G401 (cell line): ENCODE results near the gene KATNB1. TPM values are rescaled to one million over a fixed set of nuclear protein-coding genes. Genes with fewer than 3 reads are reported as not detected.

Experiments used
- DNase-seq: peaks from one replicate; pipeline ENCODE4 v3.0.0-alpha.2; 2015; ENCODE audit warnings: low spot score
- in situ Hi-C: cut with HindIII; loops from 2 replicates; pipeline ENCODE4 v1.10.0; 2016; ENCODE audit warnings: low sequenced_read_pairs, mixed read lengths
- total RNA-seq: library from RNA; depleted of rRNA; stranded (reverse); fragments of >200 nt; shearing (Covaris generic); gene quantifications from 2 replicates; pipeline ENCODE4 v1.2.3, GENCODE V29; 2014; rRNA removed

The KATNB1 gene
- 46.6 and 55.6 TPM in 2 replicates for total RNA-seq

DNA sequence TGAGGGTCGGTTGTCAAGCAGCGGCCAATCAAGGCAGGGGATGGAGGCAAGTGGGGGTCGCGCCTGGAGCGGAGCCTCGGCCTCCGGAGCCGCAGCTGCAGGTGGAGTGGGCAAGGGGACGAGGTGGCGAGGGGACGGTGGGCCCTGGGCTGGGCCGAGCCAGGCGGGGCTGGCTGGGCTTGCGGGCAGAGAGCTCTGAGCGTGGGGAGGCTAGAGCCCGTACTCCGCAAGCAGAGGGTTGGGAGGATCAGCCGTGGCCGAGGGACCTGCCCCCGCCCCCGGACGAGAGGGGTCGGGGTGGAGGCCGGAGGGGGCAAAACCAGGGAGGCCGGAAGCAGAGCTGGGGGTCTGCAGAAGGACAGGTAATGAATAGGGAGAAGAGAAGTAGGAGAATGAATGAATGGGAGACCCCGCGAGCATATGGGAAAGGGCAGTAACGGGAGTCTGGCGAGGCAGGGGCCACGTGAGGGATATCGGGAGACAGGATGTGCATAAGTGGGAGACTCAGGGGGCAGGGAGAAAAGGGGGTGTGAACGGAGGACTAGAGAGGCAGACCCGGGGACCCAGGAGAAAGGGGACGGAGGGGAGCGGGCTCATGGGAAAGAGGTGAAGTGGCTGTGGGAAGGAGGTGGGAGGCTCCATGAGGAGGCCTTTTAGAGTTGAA is at the start of gene KATNB1:
Gene KATNB1, plus strand, starts transcription at position 16 of the 664 bp plus-strand sequence. CDS start 1,474 bp downstream, outside the sequence.
- peak; percentile 21 for DNase-seq
- in situ Hi-C loops: no loop called here

DNA sequence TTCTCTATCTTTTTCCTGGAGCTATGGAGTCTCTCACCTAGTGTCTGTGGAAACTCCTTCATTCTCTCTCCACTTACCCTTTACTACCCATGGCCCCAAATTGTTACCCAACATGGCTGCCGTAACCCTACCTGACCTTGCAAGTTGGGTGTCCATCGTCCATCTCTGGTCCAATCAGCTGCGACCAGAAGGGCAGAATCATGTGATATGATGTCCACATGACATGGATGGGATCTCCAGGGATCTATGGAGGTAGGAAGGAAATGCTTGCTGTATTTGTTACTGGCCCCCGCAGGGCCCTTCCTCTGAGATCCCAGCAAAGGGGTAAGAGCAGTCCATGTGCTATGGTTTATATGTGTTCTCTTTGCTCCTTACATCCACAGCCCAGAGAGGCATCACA is 49.0 kb upstream of the KATNB1 start:
- DNase-seq: no peak
- in situ Hi-C loops: no loop called here

- DNase-seq: no peak
- in situ Hi-C loops: no loop called here
Measured at GRCh38 chr16:57687363-57687929, 48.1 kb upstream of the KATNB1 start.

DNA sequence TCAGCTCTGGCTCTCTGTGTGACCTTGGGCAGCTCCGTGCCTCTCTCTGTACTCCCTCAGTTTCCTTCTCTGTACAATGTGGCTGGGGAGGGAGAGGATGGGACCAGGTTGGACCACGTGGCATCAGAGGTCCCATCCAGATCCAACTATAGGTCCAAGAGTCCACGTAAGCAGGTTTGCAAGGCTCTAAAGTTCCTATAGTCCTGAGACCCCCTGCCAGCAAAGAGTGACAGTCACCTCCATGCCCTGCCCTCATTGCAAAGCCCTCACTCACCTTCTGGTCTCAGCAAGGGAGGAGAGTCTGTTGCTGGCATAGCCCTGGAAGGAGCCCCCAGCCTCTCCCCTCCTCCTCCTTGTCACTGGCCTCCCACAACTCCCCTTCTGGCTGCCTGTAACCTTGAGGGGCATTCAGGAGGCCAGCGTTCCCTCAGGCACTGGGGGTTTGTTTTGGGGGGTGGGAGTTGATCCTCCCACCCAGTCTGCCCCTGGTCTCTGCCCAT is 47.0 kb upstream of the KATNB1 start:
- in situ Hi-C loops: no loop called here

DNA sequence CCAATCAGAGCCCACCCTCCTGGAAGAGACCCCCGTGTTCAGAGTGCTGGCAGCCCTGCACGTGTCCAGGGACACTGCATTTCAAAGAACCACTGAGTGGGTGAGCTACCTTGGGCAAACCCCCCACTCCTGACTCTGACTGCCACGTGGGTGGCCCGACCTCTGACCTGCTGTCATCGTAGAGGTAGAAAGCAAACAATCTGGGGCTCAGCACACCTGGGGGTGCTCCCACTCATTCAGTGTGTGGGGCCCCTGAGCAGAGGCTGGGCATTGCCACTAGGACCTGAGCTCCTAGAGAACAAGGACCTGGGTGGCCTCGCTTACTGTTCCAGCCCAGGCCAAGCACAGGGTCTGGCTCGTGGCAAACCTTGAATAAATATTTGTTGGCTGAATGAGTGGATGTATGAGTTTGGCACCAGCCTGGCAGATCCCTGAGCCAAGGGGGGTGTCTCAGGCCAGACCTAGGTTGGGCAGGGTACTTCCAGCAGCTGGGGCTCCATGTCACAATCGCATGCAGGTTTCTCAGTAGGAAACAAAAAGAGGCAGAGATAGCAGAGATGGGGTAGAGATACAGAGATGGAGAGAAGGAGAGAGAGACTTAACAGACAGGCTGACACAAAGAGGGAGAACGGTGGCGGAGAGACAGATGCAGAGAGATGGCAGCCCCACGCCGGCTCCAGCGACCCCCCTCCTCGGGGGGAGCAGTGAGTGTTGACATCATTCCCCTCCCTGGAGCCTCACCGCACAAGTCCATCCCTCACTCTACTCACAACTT is 46.4 kb upstream of the KATNB1 start:
- in situ Hi-C loops: no loop called here
- DNase-seq: no peak

More for the DNA sequence above, 47.0 kb upstream of the KATNB1 start:
- DNase-seq: no peak

DNA sequence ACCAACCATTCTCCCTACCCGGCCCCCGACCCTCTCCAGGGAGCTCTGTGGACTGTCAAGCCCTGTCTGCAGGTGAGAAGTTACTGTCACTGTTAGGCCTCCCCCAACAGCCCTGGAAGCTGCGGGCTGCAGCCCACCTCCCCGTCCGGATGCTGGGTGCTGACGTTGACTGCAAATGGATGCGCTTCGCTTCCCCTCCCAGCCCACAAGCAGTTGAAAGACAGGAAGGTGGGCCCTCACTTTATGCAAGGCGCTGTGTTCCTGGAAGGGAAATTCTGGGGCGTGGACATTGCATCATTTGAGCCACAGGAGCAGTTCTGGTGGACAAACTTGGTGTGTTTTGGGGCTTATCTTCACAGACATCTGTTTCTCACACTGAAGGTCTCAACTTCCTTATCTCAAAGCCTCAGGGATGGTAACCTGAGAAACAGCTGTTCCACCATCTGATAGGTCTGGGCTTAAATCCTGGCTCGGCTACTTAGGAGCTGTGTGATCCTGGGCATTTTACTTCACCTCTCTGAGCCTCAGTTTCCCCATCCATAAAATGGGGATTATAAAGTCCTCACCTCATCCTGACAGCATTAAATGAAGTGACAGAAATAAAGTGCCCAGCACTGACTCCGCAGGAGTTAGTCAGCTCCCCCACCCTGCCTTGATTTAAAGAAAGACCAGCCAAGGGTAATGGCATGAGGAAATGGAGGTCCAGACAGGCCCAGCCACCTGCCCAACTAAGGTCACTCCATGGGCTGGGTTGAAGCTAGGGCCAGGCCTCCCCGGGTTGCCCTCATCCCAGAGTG is 45.6 kb upstream of the KATNB1 start:
- no peak for DNase-seq
- in situ Hi-C loops: no loop called here

DNA sequence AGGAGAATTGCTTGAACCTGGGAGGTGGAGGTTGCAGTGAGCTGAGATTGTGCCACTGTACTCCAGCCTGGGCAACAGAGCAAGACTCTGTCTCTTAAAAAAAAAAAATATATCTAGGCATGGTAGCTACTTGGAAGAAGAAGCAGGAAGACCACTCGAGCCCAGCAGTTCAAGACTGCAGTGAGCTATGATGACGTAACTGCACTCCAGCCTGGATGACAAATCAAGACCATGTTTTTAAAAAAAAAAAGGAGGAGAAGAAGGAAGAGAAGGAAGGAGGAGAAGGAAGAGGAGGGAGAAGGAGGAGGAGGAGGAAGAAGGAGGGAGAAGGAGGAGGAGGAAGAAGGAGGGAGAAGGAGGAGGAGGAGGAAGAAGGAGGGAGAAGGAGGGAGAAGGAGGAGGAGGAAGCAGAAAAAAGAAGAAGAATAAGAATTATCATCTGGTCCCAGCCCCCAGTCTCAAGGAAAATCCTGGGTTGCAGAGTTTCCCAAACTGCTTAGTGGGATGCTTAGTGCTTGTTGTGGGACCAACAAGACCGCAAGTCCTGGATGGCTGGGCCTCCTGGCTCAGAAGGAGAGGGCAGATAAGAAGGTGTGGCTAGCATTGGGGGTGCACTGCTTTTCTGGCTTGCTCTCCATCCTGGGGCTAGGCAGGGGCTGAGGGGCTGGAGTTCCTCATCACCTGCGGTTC is 44.6 kb upstream of the KATNB1 start:
- DNase-seq: no peak
- in situ Hi-C loops: no loop called here

DNA sequence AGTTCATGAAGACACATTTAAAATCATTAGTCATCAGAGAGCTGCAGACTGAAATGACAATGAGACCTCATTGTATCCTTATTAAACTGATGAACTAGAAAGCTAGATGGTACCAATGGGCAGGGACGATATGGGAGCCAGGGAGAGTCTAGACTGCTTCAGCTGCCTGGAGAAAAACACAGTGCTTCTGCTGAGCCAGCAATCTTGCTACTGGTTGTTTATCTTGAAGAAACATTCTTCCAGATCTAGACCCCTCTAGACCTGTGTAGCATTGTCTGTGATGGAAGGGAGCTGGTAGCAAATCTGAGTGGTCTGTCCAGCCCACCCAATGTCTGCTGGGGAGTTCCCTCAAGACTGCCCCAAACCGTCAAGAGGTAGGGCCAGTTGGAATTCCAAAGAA is 42.9 kb upstream of the KATNB1 start:
- no peak for DNase-seq
- in situ Hi-C loops: no loop called here

DNA sequence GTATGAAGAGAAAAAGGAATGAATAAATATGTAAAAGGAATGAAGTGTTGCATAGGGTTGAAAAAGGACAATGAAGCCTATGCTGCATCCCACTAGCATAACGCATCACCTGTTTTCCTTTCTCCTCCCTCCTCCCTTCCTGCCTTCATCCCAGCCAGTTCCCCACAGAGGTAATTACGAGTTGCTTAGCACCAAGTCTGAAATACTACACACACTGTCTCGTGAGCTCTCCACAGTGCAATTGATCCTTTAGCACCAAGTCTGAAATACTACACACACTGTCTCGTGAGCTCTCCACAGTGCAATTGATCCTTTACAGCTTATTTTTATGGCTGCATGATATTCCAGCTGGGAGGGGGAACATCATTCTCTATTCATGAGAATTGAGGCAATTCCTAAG is 42.0 kb upstream of the KATNB1 start:
- in situ Hi-C loops: no loop called here
- DNase-seq: no peak

DNA sequence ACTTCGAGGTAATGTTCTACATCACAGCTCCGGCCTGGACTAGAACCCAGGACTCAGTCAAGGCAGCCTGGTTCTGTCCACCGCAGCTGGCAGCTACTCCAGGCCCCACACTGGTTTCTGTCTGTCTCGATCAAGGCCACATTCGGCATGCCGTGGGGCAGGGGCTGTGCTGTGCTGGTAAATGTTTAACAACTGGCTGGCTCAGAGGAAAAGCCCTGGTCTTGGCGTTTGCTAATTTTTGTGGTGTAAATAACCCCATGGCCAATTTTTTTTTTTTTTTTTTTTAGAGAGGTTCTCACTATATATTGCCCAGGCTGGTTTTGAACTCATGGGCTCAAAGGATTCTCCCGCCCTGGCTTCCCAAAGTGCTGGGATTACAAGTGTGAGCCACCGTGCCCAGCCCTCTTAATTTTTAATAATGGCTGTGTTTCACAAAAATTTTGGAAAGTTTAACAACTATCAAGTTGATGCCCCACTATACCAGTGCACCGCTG is 41.3 kb upstream of the KATNB1 start:
- DNase-seq: no peak
- in situ Hi-C loops: no loop called here

- DNase-seq: peak; percentile 22
- in situ Hi-C loops: no loop called here
Measured at GRCh38 chr16:57694725-57695679, 40.6 kb upstream of the KATNB1 start, which contains the start of gene DRC7. TSS of gene DRC7 (plus strand) at chr16:57694806. CDS start at chr16:57697950, 3,144 bp downstream.

DNA sequence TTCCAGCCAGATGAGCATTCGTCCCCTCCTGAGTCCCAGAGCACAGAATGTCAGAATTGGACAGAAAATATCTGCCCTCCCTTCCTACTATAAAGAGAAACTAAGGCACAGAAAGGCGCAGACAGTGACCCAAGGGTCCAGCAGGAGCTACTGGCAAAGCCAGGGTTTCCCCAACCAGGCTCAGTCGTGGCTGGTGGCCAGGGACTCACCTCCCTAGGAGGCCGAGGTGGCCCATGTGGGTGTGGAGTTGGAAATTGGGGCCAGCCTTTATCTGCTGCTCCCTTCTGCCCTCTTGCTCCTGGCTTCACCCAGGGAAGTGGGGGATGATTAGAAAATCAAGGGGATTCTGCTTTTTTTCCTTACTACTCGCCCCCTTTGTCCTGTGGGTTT is 39.9 kb upstream of the KATNB1 start:
- in situ Hi-C loops: no loop called here
- DNase-seq: no peak

DNA sequence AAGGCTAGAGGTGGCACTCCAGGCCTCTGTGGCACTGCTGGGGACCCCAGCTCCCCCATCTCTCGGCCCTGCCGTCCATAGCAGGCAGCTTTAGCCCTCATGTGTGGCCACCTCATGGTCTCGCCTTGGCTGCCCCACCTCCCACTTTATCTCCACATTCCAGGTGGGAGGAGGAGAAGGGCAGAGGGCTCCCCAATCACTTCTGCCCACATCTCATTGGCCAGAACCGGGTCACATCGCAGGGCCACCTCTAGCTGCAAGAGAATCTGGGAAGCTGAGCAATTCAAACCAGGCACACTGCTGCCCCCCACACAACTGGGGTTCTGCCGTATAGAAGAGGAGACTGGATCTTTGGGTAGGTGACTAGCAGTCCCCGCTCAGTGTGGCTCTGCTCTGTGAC is 39.3 kb upstream of the KATNB1 start:
- in situ Hi-C loops: no loop called here
- DNase-seq: no peak

DNA sequence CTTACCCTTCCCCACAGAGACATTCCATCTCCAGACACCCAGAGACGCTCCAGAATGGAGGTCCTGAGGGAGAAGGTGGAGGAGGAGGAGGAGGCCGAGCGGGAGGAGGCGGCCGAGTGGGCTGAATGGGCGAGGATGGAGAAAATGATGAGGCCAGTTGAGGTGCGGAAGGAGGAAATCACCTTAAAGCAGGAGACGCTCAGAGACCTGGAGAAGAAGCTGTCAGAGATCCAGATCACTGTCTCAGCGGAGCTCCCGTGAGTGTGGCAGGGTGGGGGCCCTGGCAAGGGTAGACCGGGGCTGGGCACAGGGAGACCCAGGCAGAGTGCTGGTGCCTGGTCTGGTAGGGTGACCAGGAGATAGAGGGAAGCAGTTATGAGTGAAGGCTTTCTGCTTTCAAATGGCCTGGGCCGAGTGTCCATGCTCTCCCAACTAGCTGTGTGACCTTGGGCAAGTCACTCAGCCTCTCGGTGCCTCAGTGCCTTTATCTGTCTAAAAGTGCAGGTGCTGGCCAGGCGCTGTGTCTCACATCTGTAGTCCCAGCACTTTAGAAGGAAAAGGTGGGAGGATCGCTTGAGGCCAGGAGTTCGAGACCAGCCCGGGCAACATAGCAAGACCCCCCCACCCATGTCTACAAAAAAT is 37.6 kb upstream of the KATNB1 start:
- in situ Hi-C loops: no loop called here
- DNase-seq: no peak

GRCh38 chr16:57698812-57699405 is 36.7 kb upstream of the KATNB1 start:
- in situ Hi-C loops: no loop called here
- DNase-seq: no peak

GRCh38 chr16:57699481-57699880 is 36.1 kb upstream of the KATNB1 start:
- in situ Hi-C loops: no loop called here
- no peak for DNase-seq

DNA sequence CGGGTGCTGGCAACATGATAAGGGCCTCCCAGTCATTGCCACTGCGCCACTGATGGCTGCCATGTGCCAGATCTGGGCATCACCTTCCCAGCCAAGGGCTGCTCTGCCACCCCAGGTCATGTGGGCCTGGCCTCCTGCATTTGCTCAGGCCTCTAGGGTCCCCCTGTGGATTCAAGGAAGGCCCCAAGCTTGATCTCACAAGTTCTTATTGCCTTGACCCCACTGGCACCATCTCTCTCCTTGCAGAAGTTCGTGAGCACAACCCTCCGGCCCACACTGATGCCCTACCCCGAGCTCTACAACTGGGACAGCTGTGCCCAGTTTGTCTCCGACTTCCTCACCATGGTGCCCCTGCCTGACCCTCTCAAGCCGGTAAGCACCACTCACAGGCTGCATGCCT is 35.7 kb upstream of the KATNB1 start:
- no peak for DNase-seq
- in situ Hi-C loops: no loop called here
